Right ventricle myocardium inferior (tissue), 1 donor: Measurements from ENCODE around the gene SMYD3. TPM values are rescaled to one million over a fixed set of nuclear protein-coding genes. Genes with fewer than 3 reads are reported as not detected.
"Not testable (repeated sequence)": the region's sequence is repeated elsewhere in the genome, so short reads cannot be mapped to it uniquely, and the experiment has no call there.

Experiments used
- ATAC-seq: fragments of 200-7000 bp; cut with Tn5 transposase; one replicate; pipeline ENCODE4 v1.9.1; 2020; ENCODE audit warnings: mild to moderate bottlenecking, moderate library complexity
- DNase-seq: peaks from one replicate; pipeline ENCODE4 v3.0.0; 2021; ENCODE audit errors: missing footprints
- intact Hi-C: fragments of 100-400 bp; cut with DNase I; formaldehyde crosslinking; loops from one replicate; pipeline ENCODE4 v1.11.0; 2022
- total RNA-seq: library from RNA; stranded (reverse); fragmentation: NEBNext Ultra II Directional; extraction: Animal tissue kit (Norgen Biotek cat#: 25700); gene quantifications from one replicate; pipeline ENCODE4 v1.2.1, GENCODE V29; 2021
- donor health status: DM: no; HTN: yes; CAD: no; lungs with severe emphysema.

The SMYD3 gene
- total RNA-seq, 1 donor from 2014 or later, result 8.8 TPM

DNA sequence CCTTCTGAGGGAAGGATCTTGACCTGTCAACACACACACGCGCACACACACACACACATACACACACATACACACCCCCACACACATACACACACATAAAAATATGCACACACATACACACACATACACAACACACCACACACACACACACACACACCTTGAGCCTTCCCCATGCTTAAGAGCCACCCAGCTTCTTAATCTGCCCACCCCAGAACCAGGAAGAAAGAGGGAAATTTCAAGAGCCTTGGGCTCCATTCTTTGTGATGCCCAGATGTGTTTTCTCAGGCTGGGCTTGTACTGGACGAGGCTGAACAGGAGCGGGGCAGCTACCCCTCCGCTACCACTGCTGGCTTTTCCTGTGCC, 708.7 kb downstream of the SMYD3 start:
- DNase-seq, result no peak
- intact Hi-C loops, result loop anchor here (10.0 kb wide), 1 partner anchor 204 kb away; no protein-coding TSS in a partner anchor
- no peak for ATAC-seq

DNA sequence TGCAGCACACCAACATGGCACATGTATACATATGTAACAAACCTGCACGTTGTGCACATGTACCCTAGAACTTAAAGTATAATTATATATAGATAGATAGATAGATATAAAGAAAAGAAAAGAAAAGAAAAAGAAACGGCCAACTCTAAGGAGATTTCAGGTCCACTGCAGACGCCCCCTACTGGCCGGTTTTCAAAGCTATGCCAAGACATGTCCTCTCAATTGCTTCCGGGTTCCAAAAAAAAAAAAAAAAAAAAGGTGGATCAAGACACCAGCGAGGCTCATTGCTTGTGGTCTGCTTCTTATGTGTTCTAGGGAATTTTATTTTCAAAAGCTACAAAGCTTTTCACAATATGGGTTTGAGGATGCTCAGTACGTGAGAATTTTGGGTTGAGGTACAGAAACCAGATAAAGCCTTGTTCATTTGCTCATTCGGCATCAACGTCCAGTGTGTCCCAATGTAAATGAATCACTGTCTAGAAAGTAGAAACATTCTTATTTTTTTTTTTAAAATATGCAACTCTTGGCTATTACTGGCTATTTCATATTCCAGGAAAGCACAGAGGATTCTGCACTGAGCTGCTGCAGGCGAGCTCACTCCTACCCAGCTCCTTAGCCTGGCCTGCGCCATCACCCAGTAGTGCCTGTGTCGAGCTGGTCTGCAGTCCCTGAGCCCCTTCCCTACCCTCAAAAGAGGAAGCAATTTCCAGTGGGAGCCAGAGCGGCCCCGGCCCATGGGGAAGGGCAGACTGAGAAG, 709.3 kb downstream of the SMYD3 start:
- intact Hi-C loops, result loop anchor here (10.0 kb wide), 1 partner anchor 203 kb away; no protein-coding TSS in a partner anchor
- ATAC-seq (no peak), DNase-seq (no peak)

DNA sequence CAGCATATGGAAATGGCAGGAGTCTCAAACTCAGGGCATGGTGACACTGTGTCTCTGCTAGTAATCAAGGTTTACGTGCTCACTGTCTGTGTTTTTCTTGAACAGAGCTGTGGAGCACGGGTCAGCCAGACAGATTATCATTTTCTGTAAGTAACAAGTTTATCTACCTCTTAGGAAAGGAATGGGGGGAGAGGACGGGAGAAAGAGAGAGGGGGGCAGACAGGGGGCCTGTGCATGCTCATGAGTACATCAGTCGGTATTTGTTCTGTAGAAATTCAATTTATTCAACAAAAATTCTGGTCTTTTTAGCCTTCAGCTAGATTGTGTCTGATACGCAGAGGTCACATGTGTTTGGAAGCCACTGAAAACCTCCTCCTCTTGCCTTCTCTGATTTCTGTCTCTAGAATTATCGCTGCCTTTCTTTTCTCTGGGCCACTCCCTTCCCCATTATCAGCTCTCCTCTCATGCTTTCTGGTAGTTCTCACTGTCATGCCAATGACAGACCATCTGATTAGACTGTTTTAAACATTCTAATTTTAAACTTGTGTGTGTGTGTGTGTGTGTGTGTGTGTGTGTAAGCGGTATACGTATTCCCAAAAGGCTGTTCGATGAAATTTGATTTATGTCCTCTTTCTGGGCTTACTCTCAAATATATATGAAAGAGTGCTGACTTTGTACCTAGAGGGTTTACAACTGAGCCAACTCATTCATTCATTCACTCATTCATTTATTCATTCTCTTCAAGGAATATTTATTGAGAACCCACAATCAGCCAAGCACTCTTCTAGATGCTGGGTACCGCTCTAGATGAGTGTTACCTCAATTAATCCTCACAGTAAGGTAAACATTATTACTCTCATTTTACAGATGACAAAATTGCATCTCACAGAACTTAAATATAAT, 715.4 kb downstream of the SMYD3 start:
- ATAC-seq (peak; percentile 79), DNase-seq (no peak)
- intact Hi-C loops, result loop anchor here (10.0 kb wide), 1 partner anchor 197 kb away; no protein-coding TSS in a partner anchor

DNA sequence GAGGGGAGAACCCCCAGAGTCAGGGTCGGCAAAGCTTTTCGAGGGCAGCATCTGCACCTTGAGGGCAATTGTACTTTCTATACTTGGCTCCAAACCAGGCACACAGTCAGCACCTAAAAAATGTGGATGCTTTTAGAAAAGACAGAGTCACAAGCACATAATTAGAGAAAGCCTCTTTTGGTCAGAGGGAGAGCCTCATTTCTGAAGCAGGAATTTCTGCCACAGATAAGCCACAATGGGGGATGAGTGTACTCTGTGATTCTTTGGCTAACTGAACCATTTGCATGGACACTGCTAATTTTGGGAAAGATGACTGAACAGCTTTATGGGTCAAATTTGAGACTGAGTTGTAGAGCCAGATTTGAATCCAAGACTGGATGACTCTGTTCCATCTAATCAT, 716.6 kb downstream of the SMYD3 start:
- ATAC-seq (no peak), DNase-seq (no peak)
- intact Hi-C loops, result loop anchor here (10.0 kb wide), 1 partner anchor 196 kb away; no protein-coding TSS in a partner anchor

DNA sequence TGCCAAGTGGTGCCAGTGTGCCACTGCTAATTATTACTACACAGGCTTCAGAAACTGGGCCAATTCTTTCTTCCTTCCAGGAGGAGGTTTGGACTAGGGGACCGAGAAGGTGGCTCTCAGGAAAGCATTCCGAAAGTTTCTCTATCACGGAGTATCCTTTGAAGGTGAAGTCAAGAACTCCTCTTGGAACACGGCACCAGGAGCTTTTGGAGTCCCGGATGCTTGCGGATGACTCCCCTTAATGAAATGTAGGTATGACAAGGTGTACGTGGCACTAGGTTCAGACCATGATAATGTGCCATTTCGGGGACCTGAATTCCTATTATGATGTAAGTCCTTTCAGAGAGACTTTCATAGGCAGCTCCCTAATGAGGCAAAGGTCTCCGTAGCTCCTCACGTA, 718.2 kb downstream of the SMYD3 start:
- no peak for ATAC-seq
- intact Hi-C loops, result no loop called here
- no peak for DNase-seq

DNA sequence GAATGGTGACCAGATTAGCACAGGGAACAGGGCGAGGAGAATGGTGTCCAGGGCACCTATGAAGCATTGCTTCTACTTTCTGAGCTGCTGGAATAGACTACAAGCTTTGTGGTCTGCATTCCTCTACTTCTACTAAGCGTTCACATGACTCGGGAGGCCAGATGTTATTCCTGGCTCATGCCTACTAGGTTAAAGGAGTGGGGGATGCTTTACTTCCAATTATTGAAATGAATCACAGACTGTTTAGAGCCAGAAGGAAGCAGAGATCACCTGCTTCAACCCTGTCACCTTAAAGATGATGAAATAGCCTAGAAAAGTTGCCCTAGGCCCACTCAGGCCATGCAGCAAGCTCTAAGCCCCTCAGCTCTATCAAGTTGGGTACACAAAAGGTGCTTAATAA, 718.8 kb downstream of the SMYD3 start:
- intact Hi-C loops, result no loop called here
- no peak for ATAC-seq
- no peak for DNase-seq

DNA sequence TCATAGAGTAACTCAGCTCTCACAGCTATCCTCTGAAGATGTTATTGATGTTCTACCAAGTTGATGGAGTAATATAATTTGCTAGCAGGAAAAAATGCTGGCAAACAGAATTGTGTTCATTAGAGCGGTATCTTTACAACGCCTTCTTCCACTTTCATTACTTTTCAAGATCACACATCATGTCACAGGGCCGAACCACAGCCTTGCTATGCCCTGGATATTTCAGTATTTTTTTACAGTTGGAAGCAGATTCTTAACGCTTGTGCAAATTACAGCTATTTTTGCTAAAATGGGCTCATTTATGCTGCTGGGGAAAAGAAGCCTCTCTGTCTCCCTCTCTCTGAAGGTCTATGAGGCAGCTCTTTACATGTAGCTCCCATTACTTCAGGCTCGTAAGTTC, 720.1 kb downstream of the SMYD3 start:
- no peak for ATAC-seq
- intact Hi-C loops, result no loop called here
- DNase-seq, result no peak

DNA sequence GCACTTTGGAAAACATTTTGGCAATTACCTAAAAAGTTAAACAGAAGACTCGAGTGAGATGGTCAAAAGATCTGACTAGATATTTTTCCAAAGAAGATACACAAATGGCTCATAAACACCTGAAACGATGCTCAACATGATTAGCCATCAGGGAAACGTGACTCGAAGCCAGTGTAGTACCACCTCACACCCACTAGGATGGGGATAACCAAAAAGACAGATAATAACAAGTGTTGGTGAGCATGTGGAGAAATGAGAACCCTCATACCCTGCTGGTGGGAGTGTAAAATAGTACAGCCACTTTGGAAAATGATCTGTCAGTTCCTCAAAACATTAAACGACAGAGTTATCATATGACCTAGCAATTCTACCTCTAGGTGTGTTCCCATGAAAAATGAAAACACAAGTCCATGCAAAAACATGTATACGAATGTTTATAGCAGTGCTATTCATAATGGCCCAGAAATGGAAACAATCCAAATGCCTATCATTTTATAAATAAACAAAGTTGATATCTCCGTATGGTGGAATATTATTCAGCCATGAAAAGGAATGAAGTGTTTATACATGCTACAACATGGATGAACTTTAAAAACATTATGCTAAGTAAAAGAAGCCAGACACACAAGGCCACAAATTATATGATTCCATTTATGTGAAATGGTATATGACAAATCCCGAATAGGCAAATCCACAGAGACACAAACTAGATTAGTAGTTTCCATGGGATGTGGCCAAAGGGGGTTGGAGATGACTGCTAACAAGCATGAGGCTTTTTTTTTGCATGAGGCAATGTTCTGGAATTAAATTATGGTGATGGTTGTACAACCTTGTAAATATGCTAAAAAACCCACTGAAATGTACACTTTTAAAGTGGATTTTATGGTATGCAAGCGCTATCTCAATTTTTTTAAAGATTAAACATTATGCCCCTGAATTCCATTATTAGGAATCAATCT, 727.0 kb downstream of the SMYD3 start:
- intact Hi-C loops, result no loop called here
- ATAC-seq (no peak), DNase-seq (no peak)

DNA sequence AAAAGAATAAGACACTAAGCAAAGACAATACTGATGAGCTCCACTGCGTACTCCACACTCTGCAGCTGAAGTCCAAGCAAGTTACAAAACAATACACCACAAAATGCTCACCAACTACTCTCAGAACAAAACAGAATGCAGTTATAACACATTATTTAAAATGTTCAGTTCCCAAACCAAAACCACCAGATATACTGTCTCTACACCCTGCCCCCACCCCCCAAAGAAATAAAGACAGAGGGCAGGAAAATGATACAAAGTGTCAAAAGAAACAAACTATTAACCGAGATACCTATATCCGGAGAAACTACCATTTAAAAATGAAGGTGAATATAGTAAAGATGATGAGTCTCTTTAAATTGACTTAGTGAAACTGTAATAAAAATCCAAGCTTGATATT, 729.3 kb downstream of the SMYD3 start:
- intact Hi-C loops, result no loop called here

DNA sequence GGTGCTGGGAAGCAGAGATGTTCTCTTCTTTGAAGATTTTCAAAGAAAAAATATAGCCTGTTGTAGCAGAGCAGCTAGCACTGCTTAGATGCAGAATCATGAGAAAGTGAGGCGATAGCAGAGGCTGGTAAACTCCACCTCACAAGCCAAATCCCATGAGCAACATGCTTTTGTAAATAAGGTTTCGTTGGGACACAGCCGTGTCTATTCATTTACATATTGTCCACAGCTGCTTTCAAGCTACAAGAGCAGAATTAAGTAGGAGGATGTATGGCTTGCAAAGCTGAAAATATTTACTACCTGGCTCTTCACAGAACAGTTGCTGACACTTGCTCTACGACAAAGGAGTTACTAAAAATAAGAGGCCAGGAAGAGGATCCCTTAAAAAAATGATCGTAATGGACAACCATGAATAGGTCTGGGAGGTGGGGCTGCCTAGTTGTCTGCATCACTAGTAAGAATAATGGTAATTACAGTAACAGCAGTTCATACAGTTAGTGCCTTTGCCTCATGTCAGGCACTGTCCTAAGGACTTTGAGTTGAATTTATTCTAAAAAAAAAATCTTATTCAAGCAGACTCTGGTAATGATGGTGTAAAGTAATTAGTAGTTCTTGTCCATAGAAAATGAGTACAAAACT, 730.3 kb downstream of the SMYD3 start:
- intact Hi-C loops, result no loop called here
- no peak for ATAC-seq
- no peak for DNase-seq

More for the DNA sequence above, 729.3 kb downstream of the SMYD3 start:
- DNase-seq, result no peak
- ATAC-seq, result no peak

DNA sequence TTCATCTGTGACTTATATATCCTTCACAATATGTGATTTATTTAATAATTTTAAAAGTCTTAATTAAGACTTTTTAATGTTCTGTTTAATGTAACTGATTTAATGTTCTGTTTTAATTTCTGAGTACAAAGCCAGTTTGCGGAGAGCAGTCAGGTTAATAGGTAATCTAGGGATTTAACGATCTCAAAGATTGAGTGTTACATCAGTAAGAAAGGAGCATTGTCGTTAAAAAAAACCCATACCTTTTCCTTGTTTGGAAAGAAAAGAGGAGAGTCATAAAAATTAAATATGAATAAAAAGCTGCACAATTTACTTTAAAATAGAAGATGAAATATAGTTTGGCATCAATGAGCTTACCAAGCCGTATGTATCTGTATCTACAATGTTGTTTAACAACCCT, 730.9 kb downstream of the SMYD3 start:
- DNase-seq, result no peak
- no peak for ATAC-seq
- intact Hi-C loops, result no loop called here

DNA sequence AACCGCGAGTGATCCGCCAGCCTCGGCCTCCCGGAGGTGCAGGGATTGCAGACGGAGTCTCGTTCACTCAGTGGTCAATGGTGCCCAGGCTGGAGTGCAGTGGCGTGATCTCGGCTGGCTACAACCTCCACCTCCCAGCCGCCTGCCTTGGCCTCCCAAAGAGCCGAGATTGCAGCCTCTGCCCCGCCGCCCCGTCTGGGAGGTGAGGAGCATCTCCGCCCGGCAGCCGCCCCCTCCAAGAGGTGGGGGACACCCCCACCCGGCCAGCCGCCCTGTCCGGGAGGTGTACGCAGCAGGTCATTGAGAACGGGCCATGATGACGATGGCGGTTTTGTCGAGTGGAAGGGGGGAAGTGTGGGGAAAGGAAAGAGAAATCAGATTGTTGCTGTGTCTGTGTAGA, 732.1 kb downstream of the SMYD3 start:
- ATAC-seq, DNase-seq, intact Hi-C loops: not testable (repeated sequence)

DNA sequence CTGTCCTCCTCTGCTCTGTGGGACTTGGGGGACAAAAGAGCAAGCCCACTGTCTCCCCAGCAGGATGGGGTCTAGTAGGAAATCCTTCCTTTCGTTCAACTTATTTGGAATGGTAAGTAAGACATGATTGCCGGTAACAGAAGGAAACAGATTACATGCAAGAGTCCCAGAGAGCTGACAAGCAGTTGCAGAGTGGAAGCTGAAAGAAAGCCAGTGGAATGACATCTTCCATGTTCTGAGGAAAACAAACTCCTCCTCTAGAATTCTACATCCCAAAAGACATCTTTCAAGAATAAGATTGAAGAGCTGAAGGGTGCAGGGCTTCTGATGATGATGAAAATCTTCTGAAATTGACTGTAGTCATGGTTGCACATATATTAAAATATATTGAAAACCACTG, 732.9 kb downstream of the SMYD3 start:
- intact Hi-C loops, result no loop called here
- DNase-seq (no peak), ATAC-seq (no peak)

DNA sequence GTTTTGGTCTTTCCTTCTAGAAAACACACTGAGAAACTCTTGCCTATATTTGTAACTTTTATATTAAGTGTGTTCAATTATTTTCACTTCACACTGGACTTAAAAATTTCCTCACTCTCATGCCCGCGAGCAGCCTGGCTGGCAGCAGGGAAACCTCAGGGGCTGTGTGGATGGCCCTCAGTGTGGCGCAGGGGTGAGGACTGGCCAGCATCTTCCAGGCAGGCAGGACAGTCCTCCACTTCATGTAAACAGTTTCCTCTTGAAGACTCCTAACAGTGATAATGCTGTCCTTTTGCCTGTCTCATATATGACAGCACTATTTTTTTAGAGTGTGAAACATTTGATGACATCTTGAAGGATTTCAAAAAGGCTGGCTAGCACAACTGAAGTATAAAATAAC, 733.7 kb downstream of the SMYD3 start:
- peak; percentile 45 for ATAC-seq
- no peak for DNase-seq
- intact Hi-C loops, result no loop called here

DNA sequence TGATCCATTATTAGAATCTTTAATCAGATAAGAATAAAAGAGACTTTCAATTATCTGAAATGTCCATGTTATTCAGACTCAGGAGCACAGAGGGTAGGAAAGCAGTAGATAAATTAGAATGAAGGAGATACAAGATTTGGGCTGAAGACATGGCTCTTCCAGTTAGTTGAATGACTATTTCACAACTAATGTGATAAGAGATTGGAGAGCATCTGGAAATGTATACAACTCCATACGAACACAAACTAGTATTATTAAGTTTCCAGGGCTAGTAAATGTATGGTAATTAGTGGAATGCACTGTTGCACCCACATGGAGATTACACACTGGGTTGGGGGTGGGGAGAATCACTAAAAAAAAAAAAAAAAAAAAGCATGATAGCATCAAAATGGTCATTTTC, 734.3 kb downstream of the SMYD3 start:
- intact Hi-C loops, result no loop called here
- DNase-seq, result no peak
- ATAC-seq, result no peak

DNA sequence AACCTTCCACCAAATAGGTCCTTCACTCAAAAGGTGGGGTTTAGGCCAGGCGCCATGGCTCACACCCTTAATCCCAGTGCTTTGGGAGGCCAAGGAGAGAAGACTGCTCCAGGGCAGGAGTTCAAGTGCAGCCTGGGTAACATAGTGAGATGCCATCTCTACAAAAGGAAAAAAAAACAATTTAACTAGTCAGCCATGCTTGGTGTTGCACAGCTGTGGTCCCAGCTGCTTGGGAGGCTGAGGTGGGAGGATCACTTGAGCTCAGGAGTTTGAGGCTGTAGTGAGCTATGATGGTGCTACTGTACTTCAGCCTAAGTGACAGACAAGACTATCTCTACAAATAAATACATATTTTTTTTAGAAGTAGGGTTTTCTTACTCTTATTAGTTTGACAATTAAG, 734.8 kb downstream of the SMYD3 start:
- no peak for ATAC-seq
- intact Hi-C loops, result no loop called here

DNA sequence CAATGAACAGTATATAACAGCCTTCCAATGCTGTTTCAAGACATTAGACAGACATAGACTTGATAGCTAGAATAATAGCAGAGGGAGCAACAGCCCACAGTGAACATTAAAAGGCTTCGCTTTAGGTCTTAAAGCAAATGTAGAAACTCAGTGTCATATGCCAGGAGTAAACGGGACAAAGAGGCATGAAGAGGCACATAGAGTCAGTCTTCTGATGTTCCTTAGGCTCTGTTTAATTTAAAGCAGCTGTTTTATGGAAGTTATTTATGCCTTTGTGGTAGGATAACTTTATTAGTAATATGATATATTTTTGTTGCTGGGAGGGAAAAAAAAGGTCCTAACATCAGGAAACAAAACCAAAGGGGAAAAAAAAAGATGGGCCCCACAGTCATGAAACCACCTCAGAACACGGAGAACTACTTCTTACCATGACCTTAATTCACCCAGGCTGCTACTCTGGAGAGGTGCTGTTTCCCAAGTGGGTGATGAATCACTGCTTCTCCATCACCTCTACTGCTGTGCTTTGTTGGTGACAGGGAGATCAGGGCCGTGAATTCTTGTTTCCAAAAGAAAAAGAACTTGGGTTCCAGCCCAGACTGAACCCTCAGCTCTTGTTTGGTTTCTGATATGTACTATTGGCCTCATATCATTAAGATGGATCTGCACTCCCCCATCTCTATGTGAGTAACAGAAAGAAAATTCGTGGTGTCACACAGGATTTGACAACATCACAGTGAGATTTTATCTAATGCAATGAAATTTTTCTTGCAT, 735.4 kb downstream of the SMYD3 start:
- DNase-seq, result no peak
- intact Hi-C loops, result no loop called here
- ATAC-seq, result peak; percentile 89

More for the DNA sequence above, 734.8 kb downstream of the SMYD3 start:
- DNase-seq, result no peak

DNA sequence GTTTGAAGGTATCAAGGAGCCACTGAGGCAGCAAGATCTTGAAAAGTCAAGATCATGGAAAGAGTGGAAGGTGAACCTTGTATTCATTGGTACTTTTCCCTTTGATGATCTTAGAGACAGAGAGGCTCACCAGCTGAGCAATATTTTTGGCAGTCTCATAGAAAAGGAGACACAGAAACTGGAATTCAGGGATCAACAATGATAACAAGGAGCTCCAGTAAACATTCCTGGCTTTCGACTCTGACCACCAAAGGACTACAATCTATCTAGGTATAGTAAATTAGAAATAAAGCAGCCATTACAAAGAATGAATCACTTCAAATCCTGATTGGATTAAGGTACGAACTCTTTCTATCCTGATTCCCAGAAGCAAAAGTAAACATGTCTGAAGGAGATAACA, 736.9 kb downstream of the SMYD3 start:
- no peak for DNase-seq
- intact Hi-C loops, result no loop called here
- no peak for ATAC-seq
